Measurements from ENCODE around the gene LMBRD1.

DNA sequence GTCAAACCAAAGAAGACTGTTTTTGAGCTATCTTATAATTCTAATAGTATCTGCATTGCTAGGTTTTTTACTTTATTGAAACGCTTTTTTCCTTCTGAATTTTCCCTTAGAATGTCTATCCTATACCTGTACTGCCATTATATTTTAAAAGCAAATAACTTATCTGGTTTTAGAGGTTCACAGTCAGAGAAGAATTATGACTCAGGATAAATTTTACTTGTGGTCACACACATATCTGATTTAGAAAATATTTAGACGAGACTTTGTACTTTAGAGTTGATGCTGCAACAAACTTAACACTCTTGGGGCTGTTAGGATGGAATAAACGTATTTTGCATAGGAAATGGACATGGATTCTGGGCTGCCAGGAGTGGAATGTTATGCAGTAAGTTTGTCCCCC is 33.0 kb downstream of the LMBRD1 start:
- TF ChIP-seq CTCF (IDR thresholded peaks at IDR 0.05 in 8 of 11, conservative IDR thresholded peaks at IDR 0.05 in 3 of 11) (no peak), POLR2A (IDR thresholded peaks at IDR 0.05) (no peak), POLR2AphosphoS5 (IDR thresholded peaks at IDR 0.05) (no peak)

Measured in spleen (tissue), 7 donors.